Heart left ventricle (tissue), 13 donors: ENCODE results near the gene CKLF.

Source experiments
- CTCF ChIP-seq, 12 donors: fragments of 200-600 bp; sonication (generic) in 4 of 12; IDR thresholded peaks; one replicate each; pipeline versions ENCODE4 v1.5.0 to v1.8.0; 2018 to 2022; ENCODE audit warnings: antibody characterized with exemption in 12 of 12, mild to moderate bottlenecking in 5 of 12
- POLR2A ChIP-seq, 2 donors: fragments of 450-650 bp; IDR thresholded peaks; one replicate each; pipeline ENCODE4 v1.6.1; 2017; ENCODE audit warnings: antibody characterized with exemption in 2 of 2, mild to moderate bottlenecking in 2 of 2, moderate library complexity in 2 of 2
- donor health status: ischemic (EF 13 %, LVEDD 7.1; RV severe dilation, severe dysfunction).
- donor health status: DM: no; HTN: yes; CAD: no.
- donor health status: DM: no; HTN: no; CAD: no.
- donor health status: ischemic (EF 25% LVEDD 6.9; RV normal size, moderate dysfunction).
- donor health status: ischemic (EF 25% LVEDD 5.7; RV mildly dilated, moderate dysfunction).
- donor health status: ischemic (EF 35%, LVEDD 5.7; RV mildly dilated, moderate dysfunction).
- donor health status: nonischemic (EF 11% LVEDD 7.7; RV severe dilation, severe dysfunction).
- donor health status: DM: yes; HTN: yes; CAD: no.
- donor health status: PGD.
- donor health status: ischemic (EF 29% LVEDD 5.4; RV normal size, mild dysfunction).
- donor health status: nonischemic (EF 23%, LVEDD 6.1; RV moderate dilation, normal function).

DNA sequence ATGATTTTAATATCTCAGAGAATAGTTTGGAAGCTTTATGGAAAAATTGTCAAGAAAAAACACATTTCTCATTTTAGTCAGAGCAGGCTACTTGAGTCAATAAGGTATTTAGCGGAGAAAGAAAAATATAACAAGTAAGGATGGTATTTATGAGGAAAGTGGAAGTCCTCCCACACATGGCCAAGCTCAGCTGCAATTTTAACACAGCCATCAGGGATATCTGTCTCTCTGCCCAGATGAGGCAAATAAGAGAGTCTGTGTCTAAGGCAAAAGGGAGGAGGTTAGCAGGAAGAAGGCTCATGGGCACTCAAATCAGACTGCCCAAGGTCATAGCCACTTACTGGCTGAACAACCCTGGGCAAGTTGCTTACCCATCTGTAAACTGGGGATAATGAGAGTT is 21.7 kb downstream of the CKLF start:
- TF ChIP-seq CTCF (IDR thresholded peaks at IDR 0.05) (no peak), POLR2A (IDR thresholded peaks at IDR 0.05) (no peak)
